HEK293 (cell line): ENCODE results near the gene HES7.

Experiments used
- KLF16 ChIP-seq: fragments of 450-650 bp; formaldehyde crosslinking; IDR thresholded peaks from 2 replicates; pipeline ENCODE4 v1.5.1; 2017; ENCODE audit warnings: missing biosample characterization, missing genetic modification characterization
- MYNN ChIP-seq: fragments of 450-650 bp; formaldehyde crosslinking; IDR thresholded peaks from 2 replicates; pipeline ENCODE4 v1.5.1; 2016; ENCODE audit warnings: missing biosample characterization, missing genetic modification characterization, borderline replicate concordance
- OSR2 ChIP-seq: fragments of 450-650 bp; formaldehyde crosslinking; IDR thresholded peaks from 2 replicates; pipeline ENCODE4 v1.5.1; 2016; ENCODE audit warnings: missing biosample characterization, missing genetic modification characterization
- SCRT1 ChIP-seq: fragments of 450-650 bp; formaldehyde crosslinking; IDR thresholded peaks from 2 replicates; pipeline ENCODE4 v1.5.1; 2016; ENCODE audit warnings: missing biosample characterization, missing genetic modification characterization, borderline replicate concordance
- SP7 ChIP-seq: fragments of 450-650 bp; formaldehyde crosslinking; IDR thresholded peaks from 2 replicates; pipeline ENCODE4 v1.5.1; 2016; ENCODE audit warnings: missing biosample characterization, missing genetic modification characterization
- YY1 ChIP-seq: fragments of 450-650 bp; formaldehyde crosslinking; IDR thresholded peaks from 2 replicates; pipeline ENCODE4 v1.5.1; 2018; ENCODE audit warnings: missing biosample characterization, missing genetic modification characterization
- ZBTB17 ChIP-seq: fragments of 450-650 bp; formaldehyde crosslinking; IDR thresholded peaks from 2 replicates; pipeline ENCODE4 v1.5.1; 2016; ENCODE audit warnings: missing biosample characterization, missing genetic modification characterization
- ZFP3 ChIP-seq: fragments of 450-650 bp; formaldehyde crosslinking; IDR thresholded peaks from 2 replicates; pipeline ENCODE4 v1.5.1; 2016; ENCODE audit warnings: low read depth, missing biosample characterization, missing genetic modification characterization
- ZFP37 ChIP-seq: fragments of 450-650 bp; formaldehyde crosslinking; IDR thresholded peaks from 2 replicates; pipeline ENCODE4 v1.5.1; 2016; ENCODE audit warnings: missing biosample characterization, missing genetic modification characterization
- ZFP41 ChIP-seq: fragments of 450-650 bp; formaldehyde crosslinking; IDR thresholded peaks from 2 replicates; pipeline ENCODE4 v1.5.1; 2016; ENCODE audit warnings: missing biosample characterization, missing genetic modification characterization, borderline replicate concordance
- ZNF112 ChIP-seq: fragments of 450-650 bp; formaldehyde crosslinking; IDR thresholded peaks from 2 replicates; pipeline ENCODE4 v1.5.0; 2017; ENCODE audit warnings: missing biosample characterization, missing genetic modification characterization
- ZNF174 ChIP-seq: fragments of 450-650 bp; formaldehyde crosslinking; IDR thresholded peaks from 2 replicates; pipeline ENCODE4 v1.5.0; 2017; ENCODE audit warnings: missing biosample characterization, mild to moderate bottlenecking, missing genetic modification characterization
- ZNF175 ChIP-seq: fragments of 450-650 bp; formaldehyde crosslinking; IDR thresholded peaks from 2 replicates; pipeline ENCODE4 v1.5.1; 2016; ENCODE audit warnings: missing biosample characterization, missing genetic modification characterization
- ZNF214 ChIP-seq: fragments of 450-650 bp; formaldehyde crosslinking; IDR thresholded peaks from 2 replicates; pipeline ENCODE4 v1.5.1; 2017; ENCODE audit warnings: missing biosample characterization, mild to moderate bottlenecking, missing genetic modification characterization, borderline replicate concordance
- ZNF221 ChIP-seq: fragments of 450-650 bp; formaldehyde crosslinking; IDR thresholded peaks from 2 replicates; pipeline ENCODE4 v1.5.1; 2017; ENCODE audit warnings: missing biosample characterization, missing genetic modification characterization, borderline replicate concordance
- ZNF223 ChIP-seq: fragments of 450-650 bp; formaldehyde crosslinking; IDR thresholded peaks from 2 replicates; pipeline ENCODE4 v1.5.1; 2016; ENCODE audit warnings: missing biosample characterization, missing genetic modification characterization
- ZNF23 ChIP-seq: fragments of 450-650 bp; formaldehyde crosslinking; IDR thresholded peaks from 2 replicates; pipeline ENCODE4 v1.5.1; 2016; ENCODE audit warnings: missing biosample characterization, missing genetic modification characterization, borderline replicate concordance
- ZNF239 ChIP-seq: fragments of 450-650 bp; formaldehyde crosslinking; IDR thresholded peaks from 2 replicates; pipeline ENCODE4 v1.5.1; 2016; ENCODE audit warnings: missing biosample characterization, missing genetic modification characterization
- ZNF324 ChIP-seq: fragments of 450-650 bp; formaldehyde crosslinking; IDR thresholded peaks from 2 replicates; pipeline ENCODE4 v1.5.1; 2016; ENCODE audit warnings: missing biosample characterization, missing genetic modification characterization
- ZNF335 ChIP-seq: fragments of 450-650 bp; formaldehyde crosslinking; conservative IDR thresholded peaks from 2 replicates; pipeline ENCODE4 v1.5.1; 2016; ENCODE audit warnings: missing biosample characterization, missing genetic modification characterization
- ZNF366 ChIP-seq: fragments of 450-650 bp; formaldehyde crosslinking; conservative IDR thresholded peaks from 2 replicates; pipeline ENCODE4 v1.5.1; 2016; ENCODE audit warnings: missing biosample characterization, missing genetic modification characterization
- ZNF48 ChIP-seq: fragments of 450-650 bp; formaldehyde crosslinking; IDR thresholded peaks from 2 replicates; pipeline ENCODE4 v1.5.1; 2016; ENCODE audit warnings: missing biosample characterization, missing genetic modification characterization
- ZNF660 ChIP-seq: fragments of 450-650 bp; IDR thresholded peaks from 2 replicates; pipeline ENCODE4 v1.5.1; 2018; ENCODE audit warnings: missing biosample characterization, mild to moderate bottlenecking, missing genetic modification characterization
- ZNF677 ChIP-seq: fragments of 450-650 bp; IDR thresholded peaks from 2 replicates; pipeline ENCODE4 v1.5.0; 2018; ENCODE audit warnings: missing biosample characterization, mild to moderate bottlenecking, missing genetic modification characterization, moderate library complexity
- ZSCAN16 ChIP-seq: fragments of 450-650 bp; formaldehyde crosslinking; IDR thresholded peaks from 2 replicates; pipeline ENCODE4 v1.5.1; 2016; ENCODE audit warnings: missing biosample characterization, missing genetic modification characterization
- ZXDB ChIP-seq: fragments of 450-650 bp; formaldehyde crosslinking; IDR thresholded peaks from 2 replicates; pipeline ENCODE4 v1.5.1; 2016; ENCODE audit warnings: missing biosample characterization, missing genetic modification characterization
- TF ChIP-seq, protein P1 (sequence below): fragments of 450-650 bp; formaldehyde crosslinking; IDR thresholded peaks from 2 replicates; pipeline ENCODE4 v1.5.1; 2016; ENCODE audit warnings: missing biosample characterization, missing genetic modification characterization
- TF ChIP-seq, protein P2 (sequence below): fragments of 450-650 bp; formaldehyde crosslinking; IDR thresholded peaks from 2 replicates; pipeline ENCODE4 v1.5.1; 2016; ENCODE audit warnings: missing biosample characterization, missing genetic modification characterization, borderline replicate concordance
- TF ChIP-seq, protein P3 (sequence below): fragments of 450-650 bp; formaldehyde crosslinking; IDR thresholded peaks from 2 replicates; pipeline ENCODE4 v1.5.1; 2016; ENCODE audit warnings: missing biosample characterization, missing genetic modification characterization
- TF ChIP-seq, protein P4 (sequence below): sonication (generic); formaldehyde crosslinking; IDR thresholded peaks from 2 replicates; pipeline ENCODE4 v1.8.1; 2022; ENCODE audit warnings: mild to moderate bottlenecking, moderate library complexity, missing genetic modification reagents
- TF ChIP-seq, protein P5 (sequence below): fragments of 450-650 bp; formaldehyde crosslinking; IDR thresholded peaks from 2 replicates; pipeline ENCODE4 v1.5.1; 2017; ENCODE audit warnings: missing biosample characterization, missing genetic modification characterization

Gene HES7

DNA sequence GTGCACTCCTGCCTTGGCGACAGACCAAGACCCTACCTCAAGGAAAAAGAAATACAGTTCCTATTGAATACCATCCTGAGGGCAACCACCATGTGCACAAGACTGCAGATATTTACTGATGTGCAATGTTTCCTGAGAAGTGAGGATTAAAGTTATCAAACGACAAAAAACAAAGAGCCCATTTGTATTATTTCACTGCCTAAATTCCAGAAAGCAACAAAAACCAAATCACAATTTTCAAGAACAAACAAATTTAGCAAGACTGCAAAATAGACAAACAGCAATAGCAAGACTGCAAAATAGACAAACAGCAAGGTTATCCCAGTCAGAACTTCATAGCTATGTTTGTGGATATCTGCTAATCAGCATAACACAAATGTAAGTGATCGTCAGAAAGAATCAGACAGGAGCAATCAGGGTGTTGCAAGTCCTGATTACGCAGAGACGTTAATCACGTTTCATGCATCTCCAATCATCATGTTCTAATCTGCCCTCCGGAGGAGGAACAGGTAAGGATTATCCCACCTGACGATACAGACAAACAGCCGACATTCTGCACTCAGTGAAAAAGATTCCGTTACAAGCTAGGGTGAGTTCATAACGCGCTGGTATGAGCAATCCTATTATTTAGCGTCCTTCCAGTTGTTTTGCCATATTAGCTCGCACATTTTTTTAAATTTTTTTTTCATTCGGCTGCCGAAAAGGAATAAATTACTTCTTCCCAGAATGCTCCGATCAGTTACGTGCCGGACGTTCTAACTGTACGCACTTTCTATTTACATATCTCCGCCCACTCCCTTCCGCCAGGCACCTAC is 49.4 kb upstream of the HES7 start (continued):
- TF ChIP-seq ZBTB17, result peak; percentile 100
- TF ChIP-seq ZXDB (tag by site-specific recombination), result peak; percentile 70
- TF ChIP-seq ZSCAN16 (tag by site-specific recombination), result no peak
- TF ChIP-seq ZNF366, result peak; percentile 100
- TF ChIP-seq, protein P1, sequence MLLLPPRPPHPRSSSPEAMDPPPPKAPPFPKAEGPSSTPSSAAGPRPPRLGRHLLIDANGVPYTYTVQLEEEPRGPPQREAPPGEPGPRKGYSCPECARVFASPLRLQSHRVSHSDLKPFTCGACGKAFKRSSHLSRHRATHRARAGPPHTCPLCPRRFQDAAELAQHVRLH (tag by site-specific recombination), result peak; percentile 92
- TF ChIP-seq ZFP41 (tag by site-specific recombination), result no peak
- TF ChIP-seq SCRT1, result peak; percentile 98
- TF ChIP-seq, protein P2, sequence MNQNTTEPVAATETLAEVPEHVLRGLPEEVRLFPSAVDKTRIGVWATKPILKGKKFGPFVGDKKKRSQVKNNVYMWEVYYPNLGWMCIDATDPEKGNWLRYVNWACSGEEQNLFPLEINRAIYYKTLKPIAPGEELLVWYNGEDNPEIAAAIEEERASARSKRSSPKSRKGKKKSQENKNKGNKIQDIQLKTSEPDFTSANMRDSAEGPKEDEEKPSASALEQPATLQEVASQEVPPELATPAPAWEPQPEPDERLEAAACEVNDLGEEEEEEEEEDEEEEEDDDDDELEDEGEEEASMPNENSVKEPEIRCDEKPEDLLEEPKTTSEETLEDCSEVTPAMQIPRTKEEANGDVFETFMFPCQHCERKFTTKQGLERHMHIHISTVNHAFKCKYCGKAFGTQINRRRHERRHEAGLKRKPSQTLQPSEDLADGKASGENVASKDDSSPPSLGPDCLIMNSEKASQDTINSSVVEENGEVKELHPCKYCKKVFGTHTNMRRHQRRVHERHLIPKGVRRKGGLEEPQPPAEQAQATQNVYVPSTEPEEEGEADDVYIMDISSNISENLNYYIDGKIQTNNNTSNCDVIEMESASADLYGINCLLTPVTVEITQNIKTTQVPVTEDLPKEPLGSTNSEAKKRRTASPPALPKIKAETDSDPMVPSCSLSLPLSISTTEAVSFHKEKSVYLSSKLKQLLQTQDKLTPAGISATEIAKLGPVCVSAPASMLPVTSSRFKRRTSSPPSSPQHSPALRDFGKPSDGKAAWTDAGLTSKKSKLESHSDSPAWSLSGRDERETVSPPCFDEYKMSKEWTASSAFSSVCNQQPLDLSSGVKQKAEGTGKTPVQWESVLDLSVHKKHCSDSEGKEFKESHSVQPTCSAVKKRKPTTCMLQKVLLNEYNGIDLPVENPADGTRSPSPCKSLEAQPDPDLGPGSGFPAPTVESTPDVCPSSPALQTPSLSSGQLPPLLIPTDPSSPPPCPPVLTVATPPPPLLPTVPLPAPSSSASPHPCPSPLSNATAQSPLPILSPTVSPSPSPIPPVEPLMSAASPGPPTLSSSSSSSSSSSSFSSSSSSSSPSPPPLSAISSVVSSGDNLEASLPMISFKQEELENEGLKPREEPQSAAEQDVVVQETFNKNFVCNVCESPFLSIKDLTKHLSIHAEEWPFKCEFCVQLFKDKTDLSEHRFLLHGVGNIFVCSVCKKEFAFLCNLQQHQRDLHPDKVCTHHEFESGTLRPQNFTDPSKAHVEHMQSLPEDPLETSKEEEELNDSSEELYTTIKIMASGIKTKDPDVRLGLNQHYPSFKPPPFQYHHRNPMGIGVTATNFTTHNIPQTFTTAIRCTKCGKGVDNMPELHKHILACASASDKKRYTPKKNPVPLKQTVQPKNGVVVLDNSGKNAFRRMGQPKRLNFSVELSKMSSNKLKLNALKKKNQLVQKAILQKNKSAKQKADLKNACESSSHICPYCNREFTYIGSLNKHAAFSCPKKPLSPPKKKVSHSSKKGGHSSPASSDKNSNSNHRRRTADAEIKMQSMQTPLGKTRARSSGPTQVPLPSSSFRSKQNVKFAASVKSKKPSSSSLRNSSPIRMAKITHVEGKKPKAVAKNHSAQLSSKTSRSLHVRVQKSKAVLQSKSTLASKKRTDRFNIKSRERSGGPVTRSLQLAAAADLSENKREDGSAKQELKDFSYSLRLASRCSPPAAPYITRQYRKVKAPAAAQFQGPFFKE (tag by site-specific recombination), result no peak
- TF ChIP-seq ZNF214 (tag by site-specific recombination), result no peak
- peak; percentile 88 for TF ChIP-seq ZFP37 (tag by site-specific recombination)
- peak; percentile 39; the same call in 1 of the 2 replicates for TF ChIP-seq OSR2 (tag by site-specific recombination)
- no peak for TF ChIP-seq ZNF223
- peak; percentile 61 for TF ChIP-seq ZNF335 (tag by site-specific recombination)
- TF ChIP-seq ZFP3 (tag by site-specific recombination), result no peak
- TF ChIP-seq ZNF324, result peak; percentile 93; the same call in 1 of the 2 replicates
- peak; percentile 93 for TF ChIP-seq SP7
- TF ChIP-seq ZNF175 (tag by site-specific recombination), result no peak
- 0 out of 2 replicates have a peak, but pooled peaks have one; percentile 47 for TF ChIP-seq YY1 (tag by site-specific recombination)
- TF ChIP-seq ZNF660 (tag by site-specific recombination), result peak; percentile 83
- TF ChIP-seq, protein P3, sequence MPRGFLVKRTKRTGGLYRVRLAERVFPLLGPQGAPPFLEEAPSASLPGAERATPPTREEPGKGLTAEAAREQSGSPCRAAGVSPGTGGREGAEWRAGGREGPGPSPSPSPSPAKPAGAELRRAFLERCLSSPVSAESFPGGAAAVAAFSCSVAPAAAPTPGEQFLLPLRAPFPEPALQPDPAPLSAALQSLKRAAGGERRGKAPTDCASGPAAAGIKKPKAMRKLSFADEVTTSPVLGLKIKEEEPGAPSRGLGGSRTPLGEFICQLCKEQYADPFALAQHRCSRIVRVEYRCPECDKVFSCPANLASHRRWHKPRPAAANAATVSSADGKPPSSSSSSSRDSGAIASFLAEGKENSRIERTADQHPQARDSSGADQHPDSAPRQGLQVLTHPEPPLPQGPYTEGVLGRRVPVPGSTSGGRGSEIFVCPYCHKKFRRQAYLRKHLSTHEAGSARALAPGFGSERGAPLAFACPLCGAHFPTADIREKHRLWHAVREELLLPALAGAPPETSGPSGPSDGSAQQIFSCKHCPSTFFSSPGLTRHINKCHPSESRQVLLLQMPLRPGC (tag by site-specific recombination), result peak; percentile 91
- TF ChIP-seq ZNF112 (tag by site-specific recombination), result no peak
- TF ChIP-seq ZNF23 (tag by site-specific recombination), result no peak
- TF ChIP-seq, protein P4, sequence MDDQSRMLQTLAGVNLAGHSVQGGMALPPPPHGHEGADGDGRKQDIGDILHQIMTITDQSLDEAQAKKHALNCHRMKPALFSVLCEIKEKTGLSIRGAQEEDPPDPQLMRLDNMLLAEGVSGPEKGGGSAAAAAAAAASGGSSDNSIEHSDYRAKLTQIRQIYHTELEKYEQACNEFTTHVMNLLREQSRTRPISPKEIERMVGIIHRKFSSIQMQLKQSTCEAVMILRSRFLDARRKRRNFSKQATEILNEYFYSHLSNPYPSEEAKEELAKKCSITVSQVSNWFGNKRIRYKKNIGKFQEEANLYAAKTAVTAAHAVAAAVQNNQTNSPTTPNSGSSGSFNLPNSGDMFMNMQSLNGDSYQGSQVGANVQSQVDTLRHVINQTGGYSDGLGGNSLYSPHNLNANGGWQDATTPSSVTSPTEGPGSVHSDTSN (CRISPR knock-in tag), result no peak
- no peak for TF ChIP-seq MYNN (tag by site-specific recombination)
- peak; percentile 91 for TF ChIP-seq KLF16
- no peak for TF ChIP-seq ZNF221
- no peak for TF ChIP-seq ZNF48 (tag by site-specific recombination)
- TF ChIP-seq ZNF239 (tag by site-specific recombination), result no peak
- TF ChIP-seq, protein P5, sequence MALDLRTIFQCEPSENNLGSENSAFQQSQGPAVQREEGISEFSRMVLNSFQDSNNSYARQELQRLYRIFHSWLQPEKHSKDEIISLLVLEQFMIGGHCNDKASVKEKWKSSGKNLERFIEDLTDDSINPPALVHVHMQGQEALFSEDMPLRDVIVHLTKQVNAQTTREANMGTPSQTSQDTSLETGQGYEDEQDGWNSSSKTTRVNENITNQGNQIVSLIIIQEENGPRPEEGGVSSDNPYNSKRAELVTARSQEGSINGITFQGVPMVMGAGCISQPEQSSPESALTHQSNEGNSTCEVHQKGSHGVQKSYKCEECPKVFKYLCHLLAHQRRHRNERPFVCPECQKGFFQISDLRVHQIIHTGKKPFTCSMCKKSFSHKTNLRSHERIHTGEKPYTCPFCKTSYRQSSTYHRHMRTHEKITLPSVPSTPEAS (tag by site-specific recombination), result no peak
- no peak for TF ChIP-seq ZNF174 (tag by site-specific recombination)
- no peak for TF ChIP-seq ZNF677
